ENCODE data around the gene GRID2. TPM values are rescaled to one million over a fixed set of nuclear protein-coding genes. Genes with fewer than 3 reads are reported as not detected.

The GRID2 gene
- total RNA-seq, 1 experiment from 2014 or later, result 2.2 TPM

- Histone ChIP-seq H3K27ac (ENCODE audit: low read length) (no peak overlapping the region), H2AFZ (ENCODE audit: low read length) (no peak overlapping the region), H3K9me2 (replicated peaks; ENCODE audit: low read length) (no peaks in the 10 kb centered on the region), H3F3A (ENCODE audit: low read length, unreplicated experiment) (no peaks in the 10 kb centered on the region), H3K4me3 (ENCODE audit: low read length) (no peak overlapping the region), H3K9me3 (ENCODE audit: low read length) (no peaks in the 10 kb centered on the region), H4K20me1 (ENCODE audit: low read length) (no peaks in the 10 kb centered on the region), H3K27me3 (ENCODE audit: low read length) (no peaks in the 10 kb centered on the region), H3K79me2 (ENCODE audit: low read length) (no peaks in the 10 kb centered on the region), H3K9ac (ENCODE audit: low read length) (no peak overlapping the region), H3K36me3 (ENCODE audit: low read depth, low read length) (no peaks in the 10 kb centered on the region), H3K4me2 (ENCODE audit: low read length) (no peak overlapping the region), H3K4me1 (ENCODE audit: insufficient read depth, low read length) (no peaks in the 10 kb centered on the region)
- ATAC-seq, result no peak
- ChIA-PET CTCF (no interaction called here), POLR2A (ENCODE audit: unreplicated experiment) (no interaction called here)
- intact Hi-C loops (cut with micrococcal nuclease), result no loop called here
- no peak for DNase-seq
- TF ChIP-seq EZH2 (IDR thresholded peaks at IDR 0.05; ENCODE audit: low read length, unreplicated experiment) (no peak), EZH2phosphoT487 (IDR thresholded peaks at IDR 0.05; ENCODE audit: borderline replicate concordance, low read length) (no peak), CTCF (conservative IDR thresholded peaks at IDR 0.05; ENCODE audit: low read depth, low read length) (no peak)
- no TSS peak for BruUV-seq (replicated peaks)
These were observed 24.5 kb upstream of the GRID2 start for GRCh38 chr4:92279296-92279695.

GRCh38 chr4:92299152-92299551 is 4.6 kb upstream of the GRID2 start:
- Histone ChIP-seq H3K4me1 (ENCODE audit: insufficient read depth, low read length) (0 out of 2 replicates have a peak, but pooled peaks cover 4% of the 10 kb centered on the region), H3K79me2 (ENCODE audit: low read length) (no peaks in the 10 kb centered on the region), H3K27me3 (ENCODE audit: low read length) (no peaks in the 10 kb centered on the region), H3K4me3 (ENCODE audit: low read length) (no peak overlapping the region), H3K9me3 (ENCODE audit: low read length) (no peaks in the 10 kb centered on the region), H3K27ac (ENCODE audit: low read length) (no peak overlapping the region), H3K4me2 (ENCODE audit: low read length) (no peak overlapping the region), H3K36me3 (ENCODE audit: low read depth, low read length) (no peaks in the 10 kb centered on the region), H2AFZ (ENCODE audit: low read length) (no peak overlapping the region), H3K9ac (ENCODE audit: low read length) (no peak overlapping the region), H3F3A (ENCODE audit: low read length, unreplicated experiment) (no peaks in the 10 kb centered on the region), H4K20me1 (ENCODE audit: low read length) (no peaks in the 10 kb centered on the region), H3K9me2 (replicated peaks; ENCODE audit: low read length) (no peaks in the 10 kb centered on the region)
- DNase-seq, result peak; percentile 27
- TF ChIP-seq EZH2 (IDR thresholded peaks at IDR 0.05; ENCODE audit: low read length, unreplicated experiment) (no peak), CTCF (conservative IDR thresholded peaks at IDR 0.05; ENCODE audit: low read depth, low read length) (peak; percentile 63), EZH2phosphoT487 (IDR thresholded peaks at IDR 0.05; ENCODE audit: borderline replicate concordance, low read length) (no peak)
- ChIA-PET POLR2A (ENCODE audit: unreplicated experiment) (no interaction called here), CTCF (no interaction called here)
- no TSS peak for BruUV-seq (replicated peaks)
- ATAC-seq, result no peak
- intact Hi-C loops (cut with micrococcal nuclease), result loop anchor here (1.0 to 5.0 kb wide), 3 partner anchors 127 to 1882 kb away; no protein-coding TSS in a partner anchor

GRCh38 chr4:92304121-92304520 is 355 bp downstream of the GRID2 start:
- intact Hi-C loops (cut with micrococcal nuclease), result loop anchor here (2.0 to 10.0 kb wide), 4 partner anchors 69 to 1989 kb away; no protein-coding TSS in a partner anchor
- H3K4me2 ChIP-seq (ENCODE audit: low read length), result peak overlapping the region; percentile 95
- H3K4me1 ChIP-seq (ENCODE audit: insufficient read depth, low read length), result peaks cover 11% of the 10 kb centered on the region; the same call in 1 of the 2 replicates
- H3K4me3 ChIP-seq (ENCODE audit: low read length), result peak overlapping the region; percentile 80
- ChIA-PET POLR2A (ENCODE audit: unreplicated experiment) (interaction anchor here (0.7 kb wide), 1 partner anchor 60 kb away, joined by 5 read pairs; no protein-coding TSS in a partner anchor), CTCF (interaction anchor here (0.6 kb wide), 1 partner anchor 56 kb away, joined by 3 read pairs; no protein-coding TSS in a partner anchor)
- no peaks in the 10 kb centered on the region for H4K20me1 ChIP-seq (ENCODE audit: low read length)
- ATAC-seq (peak; percentile 7; the same call in 1 of the 2 replicates), DNase-seq (peak; percentile 10)
- no peaks in the 10 kb centered on the region for H3K36me3 ChIP-seq (ENCODE audit: low read depth, low read length)
- H3F3A ChIP-seq (ENCODE audit: low read length, unreplicated experiment), result no peaks in the 10 kb centered on the region
- no peaks in the 10 kb centered on the region for H3K79me2 ChIP-seq (ENCODE audit: low read length)
- H3K9ac ChIP-seq (ENCODE audit: low read length), result peak overlapping the region; percentile 48; the same call in 1 of the 2 replicates
- TF ChIP-seq CTCF (conservative IDR thresholded peaks at IDR 0.05; ENCODE audit: low read depth, low read length) (no peak), EZH2phosphoT487 (IDR thresholded peaks at IDR 0.05; ENCODE audit: borderline replicate concordance, low read length) (no peak), EZH2 (IDR thresholded peaks at IDR 0.05; ENCODE audit: low read length, unreplicated experiment) (no peak)
- H3K9me3 ChIP-seq (ENCODE audit: low read length), result no peaks in the 10 kb centered on the region
- no peak overlapping the region for H3K27ac ChIP-seq (ENCODE audit: low read length)
- no peaks in the 10 kb centered on the region for H3K27me3 ChIP-seq (ENCODE audit: low read length)
- no TSS peak for BruUV-seq (replicated peaks)
- no peaks in the 10 kb centered on the region for H3K9me2 ChIP-seq (replicated peaks; ENCODE audit: low read length)
- H2AFZ ChIP-seq (ENCODE audit: low read length), result peak overlapping the region; percentile 92
